LNCAP (cell line): ENCODE data around the gene CPVL.
A peak's percentile ranks its signal among the peaks of the same experiment; 100 is the strongest.

Experiments
- CTCF ChIP-seq: fragments of 450-650 bp; IDR thresholded peaks from 2 replicates; pipeline ENCODE4 v1.5.1; 2017; ENCODE audit warnings: mild to moderate bottlenecking

CPVL gene

GRCh38 chr7:29189743-29190201 lies 43.4 kb upstream of the CPVL start:
- TF ChIP-seq CTCF: peak; percentile 94

- TF ChIP-seq CTCF: no peak
These were observed 39.3 kb upstream of the CPVL start for GRCh38 chr7:29185613-29186012.

- no peak for TF ChIP-seq CTCF
These were observed 38.3 kb upstream of the CPVL start for GRCh38 chr7:29184599-29184998.

- no peak for TF ChIP-seq CTCF
These were observed 32.8 kb upstream of the CPVL start for GRCh38 chr7:29179115-29179514.

GRCh38 chr7:29177963-29178600 lies 31.7 kb upstream of the CPVL start:
- TF ChIP-seq CTCF: no peak

GRCh38 chr7:29173458-29173857 lies 27.1 kb upstream of the CPVL start:
- TF ChIP-seq CTCF: no peak

- no peak for TF ChIP-seq CTCF
These were observed 24.4 kb upstream of the CPVL start for GRCh38 chr7:29170781-29171180.

- TF ChIP-seq CTCF: no peak
These were observed 21.4 kb upstream of the CPVL start for GRCh38 chr7:29167721-29168120.
